B cell (primary cell): Measurements from ENCODE around the gene ARHGEF10L. TPM values are rescaled to one million over a fixed set of nuclear protein-coding genes. Genes with fewer than 3 reads are reported as not detected.

Experiments
- ATAC-seq: fragments of 200-7000 bp; cut with Tn5 transposase; one replicate; pipeline ENCODE4 v1.10.0; 2021; ENCODE audit warnings: low read depth, mild to moderate bottlenecking, moderate number of reproducible peaks, moderate library complexity
- CTCF ChIA-PET: fragments of 350-600 bp; sonication (Branson Sonifier 250); formaldehyde crosslinking; loops from one replicate; lab custom pipeline; 2021; ENCODE audit warnings: antibody characterized with exemption, inconsistent platforms; lab: Charles Lee
- POLR2A ChIA-PET: fragments of 350-600 bp; sonication (Branson Sonifier 250); formaldehyde crosslinking; loops from one replicate; lab custom pipeline; 2021; ENCODE audit warnings: antibody characterized with exemption; lab: Charles Lee
- DNase-seq: peaks from one replicate; pipeline ENCODE4 v3.0.0; 2013
- H2AFZ ChIP-seq: 2 replicates; pipeline ENCODE4 v1.6.1; 2012; ENCODE audit warnings: mild to moderate bottlenecking, low read depth, low read length; ENCODE audit not compliant: insufficient read depth, poor library complexity, severe bottlenecking
- H3K27ac ChIP-seq, 2 donors: 1 replicate in 1 of 2; 2 replicates in 1 of 2; pipeline ENCODE4 v1.5.1; 2012 to 2013; ENCODE audit warnings: low read length in 2 of 2, mild to moderate bottlenecking in 2 of 2, moderate library complexity in 1 of 2
- H3K27me3 ChIP-seq, 4 experiments: fragments of 200-600 bp in 1 of 4; sonication (generic) in 1 of 4; replicated peaks in 1 of 4; 1 replicate in 2 of 4; 2 replicates in 2 of 4; pipeline versions ENCODE4 v1.6.1 to v1.7.0; 2013 to 2016; ENCODE audit warnings: low read length in 3 of 4, mild to moderate bottlenecking in 2 of 4, mixed read lengths in 1 of 4, moderate library complexity in 1 of 4; ENCODE audit not compliant: insufficient read depth in 4 of 4, control insufficient read depth in 3 of 4; ENCODE audit errors: control extremely low read depth in 1 of 4
- H3K36me3 ChIP-seq, 2 experiments: replicated peaks in 1 of 2; 1 replicate in 1 of 2; 2 replicates in 1 of 2; pipeline versions ENCODE4 v1.6.1 to v1.7.1; 2013; ENCODE audit warnings: low read length in 1 of 2; ENCODE audit not compliant: insufficient read depth in 2 of 2, control insufficient read depth in 1 of 2; ENCODE audit errors: control extremely low read depth in 1 of 2, extremely low read depth in 1 of 2
- H3K4me1 ChIP-seq, 2 donors: fragments of 200-600 bp in 1 of 2; sonication (generic) in 1 of 2; 1 replicate in 1 of 2; 2 replicates in 1 of 2; pipeline versions ENCODE4 v1.5.1 to v1.6.1; 2013 to 2017; ENCODE audit warnings: low read length in 2 of 2; ENCODE audit not compliant: control insufficient read depth in 2 of 2, insufficient read depth in 2 of 2
- H3K4me2 ChIP-seq: replicated peaks from 2 replicates; pipeline ENCODE3; 2012; ENCODE audit warnings: mild to moderate bottlenecking, low read depth, low read length; ENCODE audit not compliant: poor library complexity, severe bottlenecking
- H3K4me3 ChIP-seq, 5 experiments: fragments of 200-600 bp in 1 of 5; sonication (generic) in 1 of 5; 1 replicate in 3 of 5; 2 replicates in 2 of 5; pipeline versions ENCODE4 v1.5.1 to v1.7.0; 2011 to 2016; ENCODE audit warnings: low read length in 4 of 5, mild to moderate bottlenecking in 4 of 5, low read depth in 2 of 5, control low read depth in 1 of 5, moderate library complexity in 1 of 5; ENCODE audit not compliant: insufficient read depth in 1 of 5; ENCODE audit errors: control extremely low read depth in 1 of 5, extremely low read depth in 1 of 5
- H3K79me2 ChIP-seq: fragments of 200-600 bp; sonication (generic); one replicate; pipeline ENCODE4 v1.6.0; 2016; ENCODE audit warnings: low read length; ENCODE audit not compliant: control insufficient read depth, insufficient read depth
- H3K9ac ChIP-seq: fragments of 200-600 bp; sonication (generic); 2 replicates; pipeline ENCODE4 v1.6.1; 2017; ENCODE audit warnings: mild to moderate bottlenecking, low read length, moderate library complexity
- H3K9me3 ChIP-seq, 3 donors: one replicate each; pipeline versions ENCODE4 v1.6.1 to v1.7.1; 2013; ENCODE audit warnings: low read length in 2 of 3; ENCODE audit not compliant: control insufficient read depth in 2 of 3, insufficient read depth in 1 of 3; ENCODE audit errors: control extremely low read depth in 1 of 3
- H4K20me1 ChIP-seq: 2 replicates; pipeline ENCODE4 v1.6.0; 2012; ENCODE audit warnings: mild to moderate bottlenecking, low read length; ENCODE audit not compliant: insufficient read depth, control insufficient read depth, poor library complexity, severe bottlenecking
- H3K27ac Mint-ChIP-seq: one replicate; pipeline ENCODE4 v1.8.0; 2021; ENCODE audit warnings: mixed read lengths
- H3K27me3 Mint-ChIP-seq: one replicate; pipeline ENCODE4 v1.8.0; 2021; ENCODE audit warnings: mixed read lengths
- H3K4me1 Mint-ChIP-seq: one replicate; pipeline ENCODE4 v1.8.0; 2021; ENCODE audit warnings: mixed read lengths
- H3K4me3 Mint-ChIP-seq: one replicate; pipeline ENCODE4 v1.8.0; 2021; ENCODE audit warnings: mixed read lengths
- H3K9me3 Mint-ChIP-seq: one replicate; pipeline ENCODE4 v1.8.0; 2022; ENCODE audit warnings: mixed read lengths; ENCODE audit not compliant: insufficient read depth
- EZH2 ChIP-seq: IDR thresholded peaks from 2 replicates; pipeline ENCODE4 v1.6.1; 2012; ENCODE audit warnings: borderline replicate concordance, low read depth, mild to moderate bottlenecking, moderate library complexity, low read length; ENCODE audit not compliant: insufficient read depth, poor library complexity, severe bottlenecking
- WGBS: methylation state at CpG from one replicate; pipeline ENCODE4 v1.1.5; 2013; ENCODE audit warnings: missing lambda C conversion rate; ENCODE audit not compliant: insufficient coverage; 5-methylcytosine and 5-hydroxymethylcytosine counted together
- intact Hi-C: fragments of 100-400 bp; cut with micrococcal nuclease; formaldehyde crosslinking; loops from one replicate; pipeline ENCODE4 v1.10.0; 2022
- polyA plus RNA-seq: library from polyadenylated mRNA; depleted of rRNA; stranded (reverse); fragments of >200 nt; gene quantifications from 2 replicates; pipeline ENCODE4 v1.2.3, GENCODE V29; 2012
- total RNA-seq, 2 donors: library from RNA; stranded (reverse); fragments of 120-200 nt in 1 of 2; gene quantifications; 1 replicate in 1 of 2; 2 replicates in 1 of 2; pipeline versions ENCODE4 v1.2.3 to v1.2.4, GENCODE V29; 2013 to 2022
- TF ChIP-seq, protein P1 (sequence below): fragments of 200-600 bp; IDR thresholded peaks from one replicate; pipeline ENCODE4 v1.8.0; 2022; ENCODE audit warnings: antibody characterized with exemption, mild to moderate bottlenecking

ARHGEF10L gene
- total and polyA plus RNA-seq, 2 donors (not counting 1 experiment from before 2014, with no cell fraction given): 2.0 to 4.9 TPM

DNA sequence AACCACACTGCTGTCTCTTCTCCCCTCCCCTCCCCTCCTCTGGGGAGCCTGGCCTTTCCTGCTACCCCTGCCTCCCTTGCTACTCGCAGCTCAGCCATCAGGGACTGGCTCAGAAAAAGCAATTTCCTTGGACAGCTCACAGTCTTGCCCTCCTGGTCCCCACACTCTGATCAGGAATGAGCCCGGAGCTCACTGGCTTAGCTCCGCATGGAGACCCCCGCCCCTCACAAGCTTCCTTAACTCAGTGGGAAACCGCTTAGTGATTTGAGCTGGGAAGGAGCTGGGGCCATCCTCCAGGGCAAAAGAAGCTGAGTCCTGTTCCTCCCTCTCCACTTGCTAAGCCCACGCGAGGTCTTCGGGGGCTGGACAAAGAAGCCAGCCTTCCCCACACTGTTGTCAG lies 145.3 kb downstream of the ARHGEF10L start:
- Mint-ChIP-seq H3K4me3 (no peak overlapping the region), H3K27me3 (peaks cover 11% of the 10 kb centered on the region), H3K4me1 (no peaks in the 10 kb centered on the region), H3K27ac (no peak overlapping the region), H3K9me3 (no peaks in the 10 kb centered on the region)
- H3K9me3 ChIP-seq: peaks cover 0 to 2% (median 0%) of the 10 kb centered on the region in 3 donors
- TF ChIP-seq, protein P1, sequence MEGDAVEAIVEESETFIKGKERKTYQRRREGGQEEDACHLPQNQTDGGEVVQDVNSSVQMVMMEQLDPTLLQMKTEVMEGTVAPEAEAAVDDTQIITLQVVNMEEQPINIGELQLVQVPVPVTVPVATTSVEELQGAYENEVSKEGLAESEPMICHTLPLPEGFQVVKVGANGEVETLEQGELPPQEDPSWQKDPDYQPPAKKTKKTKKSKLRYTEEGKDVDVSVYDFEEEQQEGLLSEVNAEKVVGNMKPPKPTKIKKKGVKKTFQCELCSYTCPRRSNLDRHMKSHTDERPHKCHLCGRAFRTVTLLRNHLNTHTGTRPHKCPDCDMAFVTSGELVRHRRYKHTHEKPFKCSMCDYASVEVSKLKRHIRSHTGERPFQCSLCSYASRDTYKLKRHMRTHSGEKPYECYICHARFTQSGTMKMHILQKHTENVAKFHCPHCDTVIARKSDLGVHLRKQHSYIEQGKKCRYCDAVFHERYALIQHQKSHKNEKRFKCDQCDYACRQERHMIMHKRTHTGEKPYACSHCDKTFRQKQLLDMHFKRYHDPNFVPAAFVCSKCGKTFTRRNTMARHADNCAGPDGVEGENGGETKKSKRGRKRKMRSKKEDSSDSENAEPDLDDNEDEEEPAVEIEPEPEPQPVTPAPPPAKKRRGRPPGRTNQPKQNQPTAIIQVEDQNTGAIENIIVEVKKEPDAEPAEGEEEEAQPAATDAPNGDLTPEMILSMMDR: no peak
- no peak for TF ChIP-seq EZH2
- WGBS: 92% methylated on average over 4 of the region's 8 CpGs
- POLR2A ChIA-PET: no interaction called here
- no peaks in the 10 kb centered on the region for H4K20me1 ChIP-seq
- no peaks in the 10 kb centered on the region for H3K79me2 ChIP-seq
- H3K27ac ChIP-seq: no peak overlapping the region
- no peak overlapping the region for H3K4me2 ChIP-seq
- H2AFZ ChIP-seq: no peak overlapping the region
- DNase-seq (no peak), ATAC-seq (no peak)
- intact Hi-C loops: no loop called here
- H3K9ac ChIP-seq: no peak overlapping the region
- H3K4me3 ChIP-seq: no peak overlapping the region
- no peaks in the 10 kb centered on the region for H3K27me3 ChIP-seq
- CTCF ChIA-PET: interaction anchor here (0.9 kb wide), 1 partner anchor 24 kb away, joined by 3 read pairs; no protein-coding TSS in a partner anchor
- H3K4me1 ChIP-seq: no peaks in the 10 kb centered on the region
- H3K36me3 ChIP-seq: no peaks in the 10 kb centered on the region

DNA sequence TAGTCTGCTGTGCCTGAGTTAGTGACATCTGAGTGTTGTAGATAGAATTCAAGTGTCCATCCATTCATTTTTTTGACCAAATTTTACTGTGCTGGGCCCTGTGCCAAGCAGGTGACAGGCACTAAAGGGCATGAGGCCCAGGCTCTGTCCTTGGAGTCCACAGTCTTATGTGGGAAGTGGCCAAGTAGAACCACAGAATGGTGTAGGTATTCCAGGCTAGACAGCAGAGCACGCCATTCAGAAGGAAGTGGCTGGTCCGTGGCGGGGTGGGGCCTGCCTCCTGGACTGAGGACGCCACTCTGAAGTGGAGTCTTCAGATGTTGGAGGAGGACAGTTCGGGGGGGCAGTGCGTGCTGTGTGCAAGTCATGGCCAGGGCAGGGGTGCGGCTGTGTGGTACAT lies 146.8 kb downstream of the ARHGEF10L start:
- TF ChIP-seq, protein P1: no peak
- TF ChIP-seq EZH2: no peak
- no peaks in the 10 kb centered on the region for H3K4me1 Mint-ChIP-seq
- no peaks in the 10 kb centered on the region for H3K79me2 ChIP-seq

More for the DNA sequence above, 146.8 kb downstream of the ARHGEF10L start:
- Histone ChIP-seq H4K20me1 (no peaks in the 10 kb centered on the region), H3K36me3 (no peaks in the 10 kb centered on the region), H3K27me3 (no peaks in the 10 kb centered on the region), H3K4me2 (no peak overlapping the region), H3K4me3 (no peak overlapping the region), H3K9me3 (peaks cover 0 to 5% (median 0%) of the 10 kb centered on the region in 3 donors), H3K27ac (no peak overlapping the region), H2AFZ (no peak overlapping the region), H3K9ac (no peak overlapping the region), H3K4me1 (no peaks in the 10 kb centered on the region)
- ChIA-PET CTCF (no interaction called here), POLR2A (no interaction called here)
- DNase-seq: no peak
- Mint-ChIP-seq H3K27ac (no peak overlapping the region), H3K27me3 (peaks cover 11% of the 10 kb centered on the region), H3K4me3 (no peak overlapping the region), H3K9me3 (no peaks in the 10 kb centered on the region)
- no peak for ATAC-seq
- intact Hi-C loops: no loop called here
- 70% methylated on average over 7 of the region's 7 CpGs for WGBS
